ENCODE results near the gene C17orf67.

GRCh38 chr17:56773124-56773523 is 60.6 kb downstream of the C17orf67 start:
- TF ChIP-seq GATA2 (IDR thresholded peaks at IDR 0.05; ENCODE audit: low read depth, low read length): no peak
- no peak for TF ChIP-seq GATA3 (IDR thresholded peaks at IDR 0.05; ENCODE audit: low read depth, low read length)
